ENCODE results near the gene GPT2.
"Not testable (repeated sequence)": the region's sequence is repeated elsewhere in the genome, so short reads cannot be mapped to it uniquely, and the experiment has no call there.

Gene GPT2

GRCh38 chr16:46929378-46930332 is 45.5 kb downstream of the GPT2 start:
- H3K27me3 ChIP-seq, result peaks cover 0 to 3% of the 10 kb centered on the region in 2 donors
- peaks cover 0 to 40% (median 0%) of the 10 kb centered on the region in 3 donors for H3K36me3 ChIP-seq
- intact Hi-C loops (cut with DNase I; ENCODE audit: low total_unique reads), result no loop called here
- H3K4me1 ChIP-seq, result peaks cover 0 to 3% (median 0%) of the 10 kb centered on the region in 4 donors
- no peaks in the 10 kb centered on the region for H3K9me3 ChIP-seq
- TF ChIP-seq CTCF (IDR thresholded peaks at IDR 0.05), result peak; percentile 57 to 77
- H3K27ac ChIP-seq, result no peak overlapping the region
- DNase-seq, result peak in 1 of 2 donors; percentile 31
- H3K4me3 ChIP-seq, result no peak overlapping the region

- Histone ChIP-seq H3K4me3 (no peak overlapping the region), H3K27ac (no peak overlapping the region), H3K4me1 (peaks cover 0 to 3% (median 0%) of the 10 kb centered on the region in 4 donors), H3K27me3 (peaks cover 0 to 3% of the 10 kb centered on the region in 2 donors), H3K36me3 (peaks cover 0 to 28% (median 0%) of the 10 kb centered on the region in 3 donors), H3K9me3 (no peaks in the 10 kb centered on the region)
- TF ChIP-seq CTCF (IDR thresholded peaks at IDR 0.05), result no peak
- intact Hi-C loops (cut with DNase I; ENCODE audit: low total_unique reads), result no loop called here
- no peak for DNase-seq
Measured at GRCh38 chr16:46930861-46931260, 46.7 kb downstream of the GPT2 start.

- no peaks in the 10 kb centered on the region for H3K9me3 ChIP-seq
- H3K36me3 ChIP-seq, result peaks cover 0 to 13% (median 0%) of the 10 kb centered on the region in 3 donors
- intact Hi-C loops (cut with DNase I; ENCODE audit: low total_unique reads), result no loop called here
- H3K4me3 ChIP-seq, result no peak overlapping the region
- no peak for TF ChIP-seq CTCF (IDR thresholded peaks at IDR 0.05)
- no peak for DNase-seq
- peaks cover 0 to 3% of the 10 kb centered on the region in 2 donors for H3K27me3 ChIP-seq
- H3K27ac ChIP-seq, result no peak overlapping the region
- peaks cover 0 to 3% (median 0%) of the 10 kb centered on the region in 4 donors for H3K4me1 ChIP-seq
Measured at GRCh38 chr16:46932802-46933201, 48.6 kb downstream of the GPT2 start.

GRCh38 chr16:46937536-46937935 is 53.4 kb downstream of the GPT2 start:
- Histone ChIP-seq H3K4me1 (no peaks in the 10 kb centered on the region), H3K27me3 (peaks cover 0 to 3% of the 10 kb centered on the region in 2 donors), H3K9me3 (no peaks in the 10 kb centered on the region), H3K27ac (no peak overlapping the region), H3K36me3 (no peaks in the 10 kb centered on the region), H3K4me3 (no peak overlapping the region)
- intact Hi-C loops (cut with DNase I; ENCODE audit: low total_unique reads), result no loop called here
- no peak for TF ChIP-seq CTCF (IDR thresholded peaks at IDR 0.05)
- DNase-seq, result no peak

- H3K36me3 ChIP-seq; intact Hi-C loops (cut with DNase I; ENCODE audit: low total_unique reads); H3K27ac ChIP-seq; H3K9me3 ChIP-seq; DNase-seq; H3K27me3 ChIP-seq; H3K4me3 ChIP-seq; H3K4me1 ChIP-seq: not testable (repeated sequence)
Measured at GRCh38 chr16:46944713-46945112, 60.6 kb downstream of the GPT2 start.

GRCh38 chr16:46947900-46948547 is 63.9 kb downstream of the GPT2 start:
- Histone ChIP-seq H3K4me3 (no peak overlapping the region), H3K36me3 (no peaks in the 10 kb centered on the region), H3K9me3 (no peaks in the 10 kb centered on the region), H3K4me1 (no peaks in the 10 kb centered on the region), H3K27me3 (no peaks in the 10 kb centered on the region), H3K27ac (no peak overlapping the region)
- intact Hi-C loops (cut with DNase I; ENCODE audit: low total_unique reads), result no loop called here
- peak in 1 of 2 experiments; percentile 12 for TF ChIP-seq CTCF (IDR thresholded peaks at IDR 0.05)
- DNase-seq, result no peak

Measured in tibial artery (tissue), 4 donors.